GM20000 (cell line): ENCODE data around the gene FRYL.
"Not testable (repeated sequence)": the region's sequence is repeated elsewhere in the genome, so short reads cannot be mapped to it uniquely, and the experiment has no call there.

ENCODE experiments used
- DNase-seq: peaks from one replicate; pipeline ENCODE4 v3.0.0; 2012; ENCODE audit warnings: low spot score
- TF ChIP-seq, protein P1 (sequence below): IDR thresholded peaks from 2 replicates; pipeline ENCODE4 v1.5.1; 2012; ENCODE audit warnings: mild to moderate bottlenecking, control low read depth; ENCODE audit errors: extremely low read depth, missing control alignments

Gene FRYL

GRCh38 chr4:48462363-48462762 is 317.7 kb downstream of the FRYL start:
- no peak for DNase-seq
- TF ChIP-seq, protein P1, sequence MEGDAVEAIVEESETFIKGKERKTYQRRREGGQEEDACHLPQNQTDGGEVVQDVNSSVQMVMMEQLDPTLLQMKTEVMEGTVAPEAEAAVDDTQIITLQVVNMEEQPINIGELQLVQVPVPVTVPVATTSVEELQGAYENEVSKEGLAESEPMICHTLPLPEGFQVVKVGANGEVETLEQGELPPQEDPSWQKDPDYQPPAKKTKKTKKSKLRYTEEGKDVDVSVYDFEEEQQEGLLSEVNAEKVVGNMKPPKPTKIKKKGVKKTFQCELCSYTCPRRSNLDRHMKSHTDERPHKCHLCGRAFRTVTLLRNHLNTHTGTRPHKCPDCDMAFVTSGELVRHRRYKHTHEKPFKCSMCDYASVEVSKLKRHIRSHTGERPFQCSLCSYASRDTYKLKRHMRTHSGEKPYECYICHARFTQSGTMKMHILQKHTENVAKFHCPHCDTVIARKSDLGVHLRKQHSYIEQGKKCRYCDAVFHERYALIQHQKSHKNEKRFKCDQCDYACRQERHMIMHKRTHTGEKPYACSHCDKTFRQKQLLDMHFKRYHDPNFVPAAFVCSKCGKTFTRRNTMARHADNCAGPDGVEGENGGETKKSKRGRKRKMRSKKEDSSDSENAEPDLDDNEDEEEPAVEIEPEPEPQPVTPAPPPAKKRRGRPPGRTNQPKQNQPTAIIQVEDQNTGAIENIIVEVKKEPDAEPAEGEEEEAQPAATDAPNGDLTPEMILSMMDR = no peak

DNA sequence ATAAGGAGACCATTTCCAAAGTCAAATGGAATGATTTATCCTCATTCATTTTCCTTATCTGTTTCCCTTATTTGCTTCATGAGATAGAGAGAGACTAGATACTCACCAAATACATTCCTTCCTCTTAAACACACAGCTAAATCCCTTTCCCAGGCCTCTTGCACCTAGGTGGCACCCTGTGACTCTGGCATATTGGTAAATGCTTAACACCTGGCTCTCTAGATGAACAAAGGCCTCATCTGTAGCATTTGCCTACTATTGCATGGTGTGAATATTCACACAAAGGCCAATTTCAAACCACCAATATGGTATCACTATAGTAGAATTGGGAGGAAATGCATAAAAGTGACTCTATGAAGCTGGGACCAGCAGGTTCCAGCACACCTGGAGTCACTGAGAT is 319.1 kb downstream of the FRYL start:
- TF ChIP-seq, protein P1 = no peak

DNA sequence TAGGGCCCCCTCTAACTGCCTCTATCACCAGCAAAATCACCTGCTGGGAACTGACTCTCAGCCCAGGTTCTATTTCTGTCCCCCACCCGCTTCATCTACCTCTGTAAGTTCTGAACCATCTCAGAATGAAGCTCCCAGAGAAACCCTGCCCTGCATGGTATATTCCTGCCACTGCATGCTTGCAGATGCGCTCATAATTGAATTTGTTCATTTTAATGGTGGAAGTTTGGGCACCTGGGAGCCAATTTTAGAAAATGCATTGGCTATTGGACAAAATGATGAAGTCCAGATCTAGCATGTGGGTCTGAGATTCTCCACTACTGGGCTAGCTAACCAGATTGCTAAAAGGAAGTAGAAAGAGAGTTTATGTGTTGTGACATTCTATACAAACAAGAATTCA is 325.5 kb downstream of the FRYL start:
- TF ChIP-seq, protein P1 = no peak
- no peak for DNase-seq

More for the DNA sequence above, 319.1 kb downstream of the FRYL start:
- DNase-seq = no peak

- not testable (repeated sequence) for DNase-seq
Observed at GRCh38 chr4:48451656-48452055, 328.4 kb downstream of the FRYL start.

- no peak for DNase-seq
- TF ChIP-seq, protein P1 = no peak
Observed at GRCh38 chr4:48450740-48451139, 329.3 kb downstream of the FRYL start.

- TF ChIP-seq, protein P1 = no peak
- DNase-seq = no peak
Observed at GRCh38 chr4:48449151-48449550, 330.9 kb downstream of the FRYL start.
